Natural killer cell (primary cell): ENCODE results near the gene ACOT9. TPM values are rescaled to one million over a fixed set of nuclear protein-coding genes. Genes with fewer than 3 reads are reported as not detected.
"Not testable (repeated sequence)": the region's sequence is repeated elsewhere in the genome, so short reads cannot be mapped to it uniquely, and the experiment has no call there.

Source experiments
- ATAC-seq, 3 donors: fragments of 150-1000 bp in 2 of 3; fragments of 200-7000 bp in 1 of 3; cut with Tn5 transposase; 1 replicate in 1 of 3; 2 replicates in 2 of 3; pipeline ENCODE4 v1.10.0; 2021; ENCODE audit warnings: mild to moderate bottlenecking in 2 of 3, moderate library complexity in 2 of 3
- DNase-seq, 2 donors: peaks; one replicate each; pipeline versions ENCODE4 v3.0.0 to v3.0.0-alpha.2; 2013 to 2021; ENCODE audit warnings: mixed read lengths in 1 of 2
- H3K27ac ChIP-seq: one replicate; pipeline ENCODE4 v1.5.1; 2013; ENCODE audit warnings: mild to moderate bottlenecking, low read length
- H3K27me3 ChIP-seq: one replicate; pipeline ENCODE4 v1.6.1; 2013; ENCODE audit warnings: low read length; ENCODE audit not compliant: control insufficient read depth, insufficient read depth
- H3K36me3 ChIP-seq: one replicate; pipeline ENCODE4 v1.6.1; 2013; ENCODE audit warnings: low read length; ENCODE audit not compliant: control insufficient read depth, insufficient read depth
- H3K4me1 ChIP-seq: one replicate; pipeline ENCODE4 v1.6.1; 2013; ENCODE audit warnings: low read length; ENCODE audit not compliant: control insufficient read depth, insufficient read depth
- H3K4me3 ChIP-seq: one replicate; pipeline ENCODE4 v1.5.1; 2013; ENCODE audit warnings: low read length
- H3K9me3 ChIP-seq: one replicate; pipeline ENCODE4 v1.6.1; 2013; ENCODE audit warnings: low read length; ENCODE audit not compliant: control insufficient read depth, insufficient read depth
- H3K27ac Mint-ChIP-seq, 2 donors: one replicate each; pipeline ENCODE4 v1.8.0; 2022; ENCODE audit warnings: mild to moderate bottlenecking in 2 of 2, mixed read lengths in 2 of 2, moderate library complexity in 1 of 2
- H3K27me3 Mint-ChIP-seq, 2 donors: one replicate each; pipeline ENCODE4 v1.8.0; 2022; ENCODE audit warnings: low read depth in 2 of 2, mixed read lengths in 2 of 2
- H3K36me3 Mint-ChIP-seq: one replicate; pipeline ENCODE4 v1.8.0; 2022; ENCODE audit warnings: mixed read lengths
- H3K4me1 Mint-ChIP-seq, 2 donors: one replicate each; pipeline ENCODE4 v1.8.0; 2022; ENCODE audit warnings: mixed read lengths in 2 of 2
- H3K4me3 Mint-ChIP-seq: one replicate; pipeline ENCODE4 v1.8.0; 2022; ENCODE audit warnings: mild to moderate bottlenecking, moderate library complexity, mixed read lengths
- H3K9me3 Mint-ChIP-seq, 2 donors: one replicate each; pipeline ENCODE4 v1.8.0; 2022; ENCODE audit warnings: mixed read lengths in 2 of 2
- CTCF ChIP-seq: fragments of 200-600 bp; IDR thresholded peaks from one replicate; pipeline ENCODE4 v1.8.0; 2022; ENCODE audit warnings: antibody characterized with exemption
- WGBS: methylation state at CpG from one replicate; pipeline ENCODE4 v1.1.7; 2013; ENCODE audit warnings: missing lambda C conversion rate; ENCODE audit not compliant: insufficient coverage; 5-methylcytosine and 5-hydroxymethylcytosine counted together
- intact Hi-C: fragments of 100-400 bp; cut with micrococcal nuclease; formaldehyde crosslinking; loops from one replicate; pipeline ENCODE4 v1.14.2; 2022
- total RNA-seq, 4 donors: library from RNA; stranded (reverse); fragments of 120-200 nt in 1 of 4; gene quantifications; one replicate each; pipeline versions ENCODE4 v1.2.3 to v1.2.4, GENCODE V29; 2013 to 2022

The ACOT9 gene
- total RNA-seq, 3 donors from 2014 or later (not counting 1 experiment from before 2014, with no cell fraction given) = 20.0 to 24.9 (median 21.4) TPM

- Mint-ChIP-seq H3K27me3 (no peaks in the 10 kb centered on the region), H3K4me1 (peaks cover 0 to 7% of the 10 kb centered on the region in 2 donors), H3K9me3 (no peaks in the 10 kb centered on the region), H3K27ac (no peak overlapping the region), H3K4me3 (no peak overlapping the region), H3K36me3 (no peaks in the 10 kb centered on the region)
- H3K4me3 ChIP-seq = no peak overlapping the region
- DNase-seq (peak in 1 of 2 donors; percentile 73), ATAC-seq (peak in 2 of 3 donors; percentile 83 to 84)
- WGBS = no CpG with 5 or more reads among the region's 8 CpGs
- H3K9me3 ChIP-seq = no peaks in the 10 kb centered on the region
- no peaks in the 10 kb centered on the region for H3K36me3 ChIP-seq
- intact Hi-C loops = loop anchor here (1.0 kb wide), 1 partner anchor 208 kb away; no protein-coding TSS in a partner anchor
- H3K27me3 ChIP-seq = no peaks in the 10 kb centered on the region
- peak; percentile 19 for TF ChIP-seq CTCF
- H3K4me1 ChIP-seq = peaks cover 3% of the 10 kb centered on the region
- no peak overlapping the region for H3K27ac ChIP-seq
These were observed 48.5 kb downstream of the ACOT9 start for GRCh38 chrX:23694606-23695005.

- H3K27me3 ChIP-seq = no peaks in the 10 kb centered on the region
- H3K27ac ChIP-seq = no peak overlapping the region
- Mint-ChIP-seq H3K27ac (no peak overlapping the region), H3K9me3 (no peaks in the 10 kb centered on the region), H3K27me3 (no peaks in the 10 kb centered on the region), H3K36me3 (no peaks in the 10 kb centered on the region), H3K4me1 (no peaks in the 10 kb centered on the region), H3K4me3 (no peak overlapping the region)
- H3K36me3 ChIP-seq = no peaks in the 10 kb centered on the region
- H3K4me1 ChIP-seq = no peaks in the 10 kb centered on the region
- ATAC-seq (no peak), DNase-seq (no peak)
- WGBS = 95% methylated on average over 8 of the region's 8 CpGs
- no peak overlapping the region for H3K4me3 ChIP-seq
- TF ChIP-seq CTCF = no peak
- H3K9me3 ChIP-seq = no peaks in the 10 kb centered on the region
- intact Hi-C loops = no loop called here
These were observed 50.9 kb downstream of the ACOT9 start for GRCh38 chrX:23692166-23692565.

DNA sequence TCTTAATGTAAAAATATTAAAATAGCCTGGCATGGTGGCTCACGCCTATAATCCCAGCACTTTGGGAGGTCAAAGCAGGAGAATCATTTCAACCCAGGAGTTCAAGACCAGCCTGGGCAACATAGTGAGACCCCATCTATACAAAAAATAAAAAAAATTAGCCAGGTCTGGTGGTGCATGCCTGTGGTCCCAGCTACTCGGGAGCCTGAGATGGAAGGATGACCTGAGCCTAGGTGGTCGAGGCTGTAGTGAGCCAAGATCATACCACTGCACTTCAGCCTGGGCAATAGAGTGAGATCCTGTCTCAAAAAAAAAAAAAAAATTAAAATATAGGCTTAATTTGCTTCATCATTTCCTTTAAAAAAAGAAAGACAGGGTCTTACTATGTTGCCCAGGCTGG, 66.6 kb downstream of the ACOT9 start:
- DNase-seq, H3K27ac ChIP-seq, H3K4me1 Mint-ChIP-seq, H3K4me3 ChIP-seq, H3K36me3 Mint-ChIP-seq, intact Hi-C loops, H3K4me3 Mint-ChIP-seq, ATAC-seq, H3K27me3 ChIP-seq, H3K9me3 ChIP-seq, H3K27me3 Mint-ChIP-seq, H3K27ac Mint-ChIP-seq, H3K4me1 ChIP-seq, H3K36me3 ChIP-seq, H3K9me3 Mint-ChIP-seq: not testable (repeated sequence)
- WGBS = 100% methylated on average over 2 of the region's 3 CpGs

- ATAC-seq (no peak), DNase-seq (no peak)
- Histone ChIP-seq H3K9me3 (no peaks in the 10 kb centered on the region), H3K4me1 (no peaks in the 10 kb centered on the region), H3K4me3 (no peak overlapping the region), H3K27ac (no peak overlapping the region), H3K27me3 (no peaks in the 10 kb centered on the region), H3K36me3 (peaks cover 12% of the 10 kb centered on the region)
- no peak overlapping the region for H3K4me3 Mint-ChIP-seq
- H3K36me3 Mint-ChIP-seq = no peaks in the 10 kb centered on the region
- TF ChIP-seq CTCF = no peak
- peaks cover 0 to 6% of the 10 kb centered on the region in 2 donors for H3K4me1 Mint-ChIP-seq
- 100% methylated on average over 1 of the region's 3 CpGs for WGBS
- H3K27ac Mint-ChIP-seq = no peak overlapping the region
- no peaks in the 10 kb centered on the region for H3K9me3 Mint-ChIP-seq
- no peaks in the 10 kb centered on the region for H3K27me3 Mint-ChIP-seq
- intact Hi-C loops = no loop called here
These were observed 70.0 kb downstream of the ACOT9 start for GRCh38 chrX:23673108-23673507.
